ENCODE data around the gene MOXD1.

GRCh38 chr6:132289756-132290155 lies 111.5 kb downstream of the MOXD1 start:
- TF ChIP-seq EZH2 (IDR thresholded peaks at IDR 0.05; ENCODE audit: borderline replicate concordance, low read length) (no peak), CTCF (IDR thresholded peaks at IDR 0.05; ENCODE audit: low read length) (no peak)

Data from OCI-LY1 (cell line).